Muscle layer of duodenum (tissue), 2 donors: Measurements from ENCODE around the gene ARID1A.
A peak's percentile ranks its signal among the peaks of the same experiment; 100 is the strongest.
"Not testable (repeated sequence)": the region's sequence is repeated elsewhere in the genome, so short reads cannot be mapped to it uniquely, and the experiment has no call there.

Experiments
- H3K27ac ChIP-seq: one replicate; pipeline ENCODE4 v1.7.0; 2013; ENCODE audit warnings: mild to moderate bottlenecking, low read length
- H3K27me3 ChIP-seq: one replicate; pipeline ENCODE4 v1.7.0; 2013; ENCODE audit warnings: low read depth, mild to moderate bottlenecking, control low read depth, low read length
- H3K36me3 ChIP-seq, 2 donors: one replicate each; pipeline ENCODE4 v1.7.0; 2013; ENCODE audit warnings: low read length in 2 of 2, control low read depth in 1 of 2, mild to moderate bottlenecking in 1 of 2; ENCODE audit not compliant: insufficient read depth in 2 of 2, control insufficient read depth in 1 of 2
- H3K4me1 ChIP-seq, 2 donors: one replicate each; pipeline ENCODE4 v1.7.0; 2013; ENCODE audit warnings: low read length in 2 of 2, mild to moderate bottlenecking in 2 of 2, control low read depth in 1 of 2, moderate library complexity in 1 of 2; ENCODE audit not compliant: insufficient read depth in 2 of 2, control insufficient read depth in 1 of 2
- H3K4me3 ChIP-seq, 2 donors: one replicate each; pipeline ENCODE4 v1.7.0; 2013; ENCODE audit warnings: low read length in 2 of 2, low read depth in 1 of 2, mild to moderate bottlenecking in 1 of 2
- H3K9me3 ChIP-seq, 2 donors: one replicate each; pipeline ENCODE4 v1.7.0; 2013; ENCODE audit warnings: low read length in 2 of 2, control low read depth in 1 of 2, mild to moderate bottlenecking in 1 of 2; ENCODE audit not compliant: control insufficient read depth in 1 of 2
- donor health status: healthy.

Gene ARID1A

GRCh38 chr1:26701266-26701994, 5.6 kb downstream of the ARID1A start:
- H3K36me3 ChIP-seq = no peaks in the 10 kb centered on the region
- H3K4me1 ChIP-seq = peaks cover 66 to 78% of the 10 kb centered on the region in 2 donors
- H3K27ac ChIP-seq = peak overlapping the region; percentile 2
- no peaks in the 10 kb centered on the region for H3K9me3 ChIP-seq
- H3K27me3 ChIP-seq = no peaks in the 10 kb centered on the region
- no peak overlapping the region for H3K4me3 ChIP-seq

DNA sequence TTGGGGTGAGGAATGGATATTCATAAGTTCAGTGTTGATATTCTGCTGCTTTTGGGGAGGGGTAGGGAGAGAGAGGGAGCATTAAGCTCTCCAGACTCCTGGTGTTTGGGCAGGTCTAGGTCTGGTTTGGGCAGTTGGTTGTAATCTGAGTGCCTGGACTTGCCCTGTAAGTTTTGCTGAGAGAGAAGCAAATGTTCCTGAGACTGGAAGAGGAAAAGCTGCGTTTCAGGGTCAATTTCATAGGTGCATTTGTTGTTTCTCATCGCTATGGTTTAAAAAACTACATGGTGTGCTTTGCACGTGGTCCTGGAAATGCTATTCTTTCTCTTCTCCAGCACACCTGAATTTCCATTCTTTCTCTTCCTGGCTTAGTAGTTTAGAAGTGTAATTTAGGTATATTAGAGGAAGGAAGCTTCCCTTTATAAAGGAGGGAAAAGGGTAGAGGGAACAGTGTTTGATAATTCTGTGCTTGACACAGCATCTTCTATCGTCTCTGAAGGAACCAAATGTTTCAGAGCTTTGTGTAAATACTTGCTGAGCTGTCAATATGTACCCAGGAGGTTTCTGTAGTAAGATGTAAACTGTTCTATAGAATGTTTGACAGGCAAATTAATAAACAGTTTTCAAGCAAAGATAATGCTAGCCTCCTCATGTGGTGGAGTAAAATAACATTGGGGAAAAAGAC, 6.3 kb downstream of the ARID1A start:
- peaks cover 69 to 85% of the 10 kb centered on the region in 2 donors for H3K4me1 ChIP-seq
- H3K4me3 ChIP-seq = peak overlapping the region in 1 of 2 donors; percentile 3
- H3K27ac ChIP-seq = peak overlapping the region; percentile 2
- no peaks in the 10 kb centered on the region for H3K9me3 ChIP-seq
- no peaks in the 10 kb centered on the region for H3K27me3 ChIP-seq
- H3K36me3 ChIP-seq = no peaks in the 10 kb centered on the region

DNA sequence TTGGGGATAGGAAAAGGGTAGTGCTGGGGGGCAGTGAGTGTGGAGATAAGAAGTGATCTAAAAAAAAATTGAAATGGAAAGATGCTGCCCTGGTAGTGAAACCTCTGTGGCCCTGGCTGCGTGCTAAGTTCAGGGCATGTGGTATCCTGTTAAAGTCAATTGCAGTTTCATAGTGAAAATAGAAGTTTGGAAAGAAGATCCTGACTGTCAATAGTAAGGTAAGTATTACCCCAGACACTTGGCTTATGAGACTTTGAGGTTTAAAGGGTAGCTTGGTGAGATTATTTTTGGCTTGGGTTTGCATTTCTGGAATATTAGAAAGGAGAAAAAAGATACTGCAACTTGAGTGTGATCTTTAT, 6.8 kb downstream of the ARID1A start:
- no peaks in the 10 kb centered on the region for H3K36me3 ChIP-seq
- peaks cover 69 to 89% of the 10 kb centered on the region in 2 donors for H3K4me1 ChIP-seq
- no peaks in the 10 kb centered on the region for H3K9me3 ChIP-seq
- no peaks in the 10 kb centered on the region for H3K27me3 ChIP-seq
- no peak overlapping the region for H3K27ac ChIP-seq
- peak overlapping the region in 1 of 2 donors; percentile 3 for H3K4me3 ChIP-seq

- Histone ChIP-seq H3K4me1 (peaks cover 65 to 96% of the 10 kb centered on the region in 2 donors), H3K9me3 (no peaks in the 10 kb centered on the region), H3K36me3 (no peaks in the 10 kb centered on the region), H3K27me3 (no peaks in the 10 kb centered on the region), H3K4me3 (no peak overlapping the region), H3K27ac (no peak overlapping the region)
These were observed 7.7 kb downstream of the ARID1A start for GRCh38 chr1:26703478-26703877.

- Histone ChIP-seq H3K27ac (no peak overlapping the region), H3K36me3 (no peaks in the 10 kb centered on the region), H3K4me1 (peaks cover 54 to 85% of the 10 kb centered on the region in 2 donors), H3K9me3 (no peaks in the 10 kb centered on the region), H3K27me3 (no peaks in the 10 kb centered on the region), H3K4me3 (no peak overlapping the region)
These were observed 8.8 kb downstream of the ARID1A start for GRCh38 chr1:26704629-26705028.

- not testable (repeated sequence) for H3K36me3 ChIP-seq, H3K9me3 ChIP-seq, H3K27me3 ChIP-seq
- peak overlapping the region; percentile 74 for H3K27ac ChIP-seq
- H3K4me3 ChIP-seq = peak overlapping the region in 1 of 2 donors; percentile 32
- H3K4me1 ChIP-seq = peaks cover 48 to 79% of the 10 kb centered on the region in 2 donors
These were observed 9.4 kb downstream of the ARID1A start for GRCh38 chr1:26705227-26705626.

GRCh38 chr1:26705788-26706311, 10.0 kb downstream of the ARID1A start:
- Histone ChIP-seq H3K9me3 (no peaks in the 10 kb centered on the region), H3K27ac (peak overlapping the region; percentile 74), H3K4me3 (peak overlapping the region in 1 of 2 donors; percentile 32), H3K36me3 (no peaks in the 10 kb centered on the region), H3K4me1 (peaks cover 42 to 73% of the 10 kb centered on the region in 2 donors), H3K27me3 (no peaks in the 10 kb centered on the region)

- no peaks in the 10 kb centered on the region for H3K9me3 ChIP-seq
- peak overlapping the region in 1 of 2 donors; percentile 32 for H3K4me3 ChIP-seq
- peaks cover 39 to 69% of the 10 kb centered on the region in 2 donors for H3K4me1 ChIP-seq
- H3K27ac ChIP-seq = peak overlapping the region; percentile 74
- no peaks in the 10 kb centered on the region for H3K27me3 ChIP-seq
- H3K36me3 ChIP-seq = no peaks in the 10 kb centered on the region
These were observed 10.5 kb downstream of the ARID1A start for GRCh38 chr1:26706315-26706714.

- Histone ChIP-seq H3K4me3 (no peak overlapping the region), H3K9me3 (no peaks in the 10 kb centered on the region), H3K36me3 (peaks cover 0 to 3% of the 10 kb centered on the region in 2 donors), H3K27ac (no peak overlapping the region), H3K27me3 (no peaks in the 10 kb centered on the region), H3K4me1 (peaks cover 10 to 66% of the 10 kb centered on the region in 2 donors)
These were observed 15.0 kb downstream of the ARID1A start for GRCh38 chr1:26710811-26711210.

- Histone ChIP-seq H3K27me3 (no peaks in the 10 kb centered on the region), H3K4me3 (no peak overlapping the region), H3K9me3 (no peaks in the 10 kb centered on the region), H3K36me3 (peaks cover 0 to 3% of the 10 kb centered on the region in 2 donors), H3K4me1 (peaks cover under 1 to 62% of the 10 kb centered on the region in 2 donors), H3K27ac (no peak overlapping the region)
These were observed 16.0 kb downstream of the ARID1A start for GRCh38 chr1:26711777-26712176.

DNA sequence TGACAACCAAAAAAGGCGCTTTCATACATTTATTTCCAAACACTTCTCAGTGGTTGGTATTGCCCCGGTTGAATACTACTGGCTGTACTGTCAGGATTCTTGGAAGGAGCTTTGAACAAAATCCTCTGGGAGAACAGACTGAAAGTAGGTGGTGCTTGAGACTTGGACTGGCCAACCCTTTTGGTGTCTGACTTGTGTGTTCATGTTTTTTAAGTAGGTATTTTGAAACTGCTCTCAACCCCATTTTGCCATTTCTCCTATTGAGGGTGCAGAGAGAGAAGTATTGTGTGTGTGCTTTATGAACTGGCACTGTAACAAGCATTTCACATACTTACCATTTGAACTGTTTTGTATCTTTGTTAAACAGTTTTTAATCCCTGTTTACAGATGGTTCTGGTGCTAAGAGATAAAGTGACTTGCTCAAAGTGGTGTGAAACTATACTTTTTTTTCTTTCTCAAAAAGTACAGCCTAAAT, 21.2 kb downstream of the ARID1A start:
- Histone ChIP-seq H3K27me3 (no peaks in the 10 kb centered on the region), H3K36me3 (peaks cover 0 to 3% of the 10 kb centered on the region in 2 donors), H3K27ac (no peak overlapping the region), H3K9me3 (no peaks in the 10 kb centered on the region), H3K4me1 (peaks cover 12 to 74% of the 10 kb centered on the region in 2 donors), H3K4me3 (no peak overlapping the region)
